Gastrocnemius medialis (tissue), 4 donors: ENCODE results near the gene C3.

Experiments used
- POLR2A ChIP-seq, 2 donors: fragments of 450-650 bp; IDR thresholded peaks; one replicate each; pipeline ENCODE4 v1.6.1; 2017; ENCODE audit warnings: antibody characterized with exemption in 2 of 2, mild to moderate bottlenecking in 2 of 2, moderate library complexity in 2 of 2
- TF ChIP-seq, protein P1 (sequence below), 5 experiments: fragments of 450-650 bp in 3 of 5; fragments of 200-600 bp in 2 of 5; sonication (generic) in 2 of 5; IDR thresholded peaks in 4 of 5; conservative IDR thresholded peaks in 1 of 5; 1 replicate in 4 of 5; 2 replicates in 1 of 5; pipeline ENCODE4 v1.5.1; 2016 to 2019; ENCODE audit warnings: antibody characterized with exemption in 5 of 5, mild to moderate bottlenecking in 3 of 5, moderate library complexity in 3 of 5

DNA sequence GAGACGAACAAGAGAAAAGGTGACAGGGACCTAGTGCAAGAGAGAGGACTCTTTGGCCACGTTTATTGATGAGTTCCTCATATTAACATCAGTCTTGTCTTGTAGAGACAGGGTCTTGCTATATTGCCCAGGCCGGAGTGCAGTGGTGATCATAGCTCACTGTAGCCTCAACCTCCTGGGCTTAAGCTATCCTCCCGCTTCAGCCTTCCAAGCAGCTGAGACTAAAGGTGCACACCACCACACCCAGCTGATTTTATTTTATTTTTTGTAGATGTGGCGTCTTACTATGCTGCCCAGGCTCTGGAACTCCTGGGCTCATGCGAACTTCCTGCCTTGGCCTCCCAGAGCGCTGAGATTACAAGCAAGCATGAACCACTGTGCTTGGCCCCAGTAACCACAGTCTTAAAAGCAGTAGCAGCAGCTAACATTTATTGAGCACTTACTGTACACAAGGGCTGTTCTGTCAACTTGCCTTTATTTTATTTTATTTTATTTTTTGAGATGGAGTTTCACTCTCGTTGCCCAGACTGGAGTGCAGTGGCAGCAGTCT is 47.9 kb upstream of the C3 start:
- TF ChIP-seq, protein P1, sequence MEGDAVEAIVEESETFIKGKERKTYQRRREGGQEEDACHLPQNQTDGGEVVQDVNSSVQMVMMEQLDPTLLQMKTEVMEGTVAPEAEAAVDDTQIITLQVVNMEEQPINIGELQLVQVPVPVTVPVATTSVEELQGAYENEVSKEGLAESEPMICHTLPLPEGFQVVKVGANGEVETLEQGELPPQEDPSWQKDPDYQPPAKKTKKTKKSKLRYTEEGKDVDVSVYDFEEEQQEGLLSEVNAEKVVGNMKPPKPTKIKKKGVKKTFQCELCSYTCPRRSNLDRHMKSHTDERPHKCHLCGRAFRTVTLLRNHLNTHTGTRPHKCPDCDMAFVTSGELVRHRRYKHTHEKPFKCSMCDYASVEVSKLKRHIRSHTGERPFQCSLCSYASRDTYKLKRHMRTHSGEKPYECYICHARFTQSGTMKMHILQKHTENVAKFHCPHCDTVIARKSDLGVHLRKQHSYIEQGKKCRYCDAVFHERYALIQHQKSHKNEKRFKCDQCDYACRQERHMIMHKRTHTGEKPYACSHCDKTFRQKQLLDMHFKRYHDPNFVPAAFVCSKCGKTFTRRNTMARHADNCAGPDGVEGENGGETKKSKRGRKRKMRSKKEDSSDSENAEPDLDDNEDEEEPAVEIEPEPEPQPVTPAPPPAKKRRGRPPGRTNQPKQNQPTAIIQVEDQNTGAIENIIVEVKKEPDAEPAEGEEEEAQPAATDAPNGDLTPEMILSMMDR (IDR thresholded peaks at IDR 0.05 in 4 of 5, conservative IDR thresholded peaks at IDR 0.05 in 1 of 5) = no peak
- no peak for TF ChIP-seq POLR2A (IDR thresholded peaks at IDR 0.05)
